Breast epithelium (tissue), 3 donors: Measurements from ENCODE around the gene MRM2.

Experiments
- POLR2AphosphoS5 ChIP-seq, 3 donors: sonication (generic); formaldehyde crosslinking; IDR thresholded peaks; one replicate each; pipeline ENCODE4 v1.6.1; 2017; ENCODE audit warnings: antibody characterized with exemption in 3 of 3
- TF ChIP-seq, protein P1 (sequence below), 3 donors: fragments of 450-650 bp; IDR thresholded peaks; one replicate each; pipeline ENCODE4 v1.5.1; 2016 to 2017; ENCODE audit warnings: antibody characterized with exemption in 3 of 3, mild to moderate bottlenecking in 3 of 3, moderate library complexity in 3 of 3

DNA sequence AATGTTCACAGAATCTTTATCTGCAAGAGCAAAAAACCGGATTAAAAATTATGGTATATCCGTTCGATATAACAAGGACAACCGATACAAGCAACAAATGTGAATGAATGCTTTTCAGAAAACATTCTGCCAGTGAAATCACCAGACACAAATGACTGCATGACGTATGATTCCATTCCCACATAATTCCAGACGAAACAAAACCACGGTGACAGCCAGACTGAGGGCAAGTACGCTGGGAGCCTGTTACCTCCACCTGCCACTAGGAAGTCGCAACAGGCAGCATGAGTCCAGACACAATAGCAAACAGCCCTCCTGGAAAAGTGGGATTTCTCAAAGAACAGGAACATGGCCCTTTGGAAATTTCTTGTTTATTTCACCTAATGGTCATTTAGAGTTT, 51.0 kb downstream of the MRM2 start:
- TF ChIP-seq, protein P1, sequence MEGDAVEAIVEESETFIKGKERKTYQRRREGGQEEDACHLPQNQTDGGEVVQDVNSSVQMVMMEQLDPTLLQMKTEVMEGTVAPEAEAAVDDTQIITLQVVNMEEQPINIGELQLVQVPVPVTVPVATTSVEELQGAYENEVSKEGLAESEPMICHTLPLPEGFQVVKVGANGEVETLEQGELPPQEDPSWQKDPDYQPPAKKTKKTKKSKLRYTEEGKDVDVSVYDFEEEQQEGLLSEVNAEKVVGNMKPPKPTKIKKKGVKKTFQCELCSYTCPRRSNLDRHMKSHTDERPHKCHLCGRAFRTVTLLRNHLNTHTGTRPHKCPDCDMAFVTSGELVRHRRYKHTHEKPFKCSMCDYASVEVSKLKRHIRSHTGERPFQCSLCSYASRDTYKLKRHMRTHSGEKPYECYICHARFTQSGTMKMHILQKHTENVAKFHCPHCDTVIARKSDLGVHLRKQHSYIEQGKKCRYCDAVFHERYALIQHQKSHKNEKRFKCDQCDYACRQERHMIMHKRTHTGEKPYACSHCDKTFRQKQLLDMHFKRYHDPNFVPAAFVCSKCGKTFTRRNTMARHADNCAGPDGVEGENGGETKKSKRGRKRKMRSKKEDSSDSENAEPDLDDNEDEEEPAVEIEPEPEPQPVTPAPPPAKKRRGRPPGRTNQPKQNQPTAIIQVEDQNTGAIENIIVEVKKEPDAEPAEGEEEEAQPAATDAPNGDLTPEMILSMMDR (IDR thresholded peaks at IDR 0.05), result no peak
- no peak for TF ChIP-seq POLR2AphosphoS5 (IDR thresholded peaks at IDR 0.05)
